Duodenal mucosa (tissue), 2 donors: ENCODE results near the gene SYNGR1.

Source experiments
- H3K27ac ChIP-seq: one replicate; pipeline ENCODE4 v1.7.0; 2013; ENCODE audit warnings: low read depth, low read length
- H3K27me3 ChIP-seq, 2 donors: one replicate each; pipeline ENCODE4 v1.7.0; 2013; ENCODE audit warnings: low read length in 2 of 2, control low read depth in 1 of 2; ENCODE audit not compliant: insufficient read depth in 2 of 2, control insufficient read depth in 1 of 2
- H3K36me3 ChIP-seq, 2 donors: one replicate each; pipeline ENCODE4 v1.7.0; 2013; ENCODE audit warnings: low read length in 2 of 2, control low read depth in 1 of 2; ENCODE audit not compliant: insufficient read depth in 2 of 2, control insufficient read depth in 1 of 2
- H3K4me1 ChIP-seq, 2 donors: one replicate each; pipeline ENCODE4 v1.7.0; 2013; ENCODE audit warnings: low read length in 2 of 2, control low read depth in 1 of 2; ENCODE audit not compliant: insufficient read depth in 2 of 2, control insufficient read depth in 1 of 2
- H3K4me3 ChIP-seq, 2 donors: one replicate each; pipeline ENCODE4 v1.7.0; 2013; ENCODE audit warnings: low read length in 2 of 2, low read depth in 1 of 2
- H3K9ac ChIP-seq, 2 donors: one replicate each; pipeline ENCODE4 v1.7.0; 2013; ENCODE audit warnings: low read length in 2 of 2, low read depth in 1 of 2
- H3K9me3 ChIP-seq, 2 donors: one replicate each; pipeline ENCODE4 v1.7.0; 2013; ENCODE audit warnings: low read length in 2 of 2, control low read depth in 1 of 2; ENCODE audit not compliant: control insufficient read depth in 1 of 2

SYNGR1 gene

DNA sequence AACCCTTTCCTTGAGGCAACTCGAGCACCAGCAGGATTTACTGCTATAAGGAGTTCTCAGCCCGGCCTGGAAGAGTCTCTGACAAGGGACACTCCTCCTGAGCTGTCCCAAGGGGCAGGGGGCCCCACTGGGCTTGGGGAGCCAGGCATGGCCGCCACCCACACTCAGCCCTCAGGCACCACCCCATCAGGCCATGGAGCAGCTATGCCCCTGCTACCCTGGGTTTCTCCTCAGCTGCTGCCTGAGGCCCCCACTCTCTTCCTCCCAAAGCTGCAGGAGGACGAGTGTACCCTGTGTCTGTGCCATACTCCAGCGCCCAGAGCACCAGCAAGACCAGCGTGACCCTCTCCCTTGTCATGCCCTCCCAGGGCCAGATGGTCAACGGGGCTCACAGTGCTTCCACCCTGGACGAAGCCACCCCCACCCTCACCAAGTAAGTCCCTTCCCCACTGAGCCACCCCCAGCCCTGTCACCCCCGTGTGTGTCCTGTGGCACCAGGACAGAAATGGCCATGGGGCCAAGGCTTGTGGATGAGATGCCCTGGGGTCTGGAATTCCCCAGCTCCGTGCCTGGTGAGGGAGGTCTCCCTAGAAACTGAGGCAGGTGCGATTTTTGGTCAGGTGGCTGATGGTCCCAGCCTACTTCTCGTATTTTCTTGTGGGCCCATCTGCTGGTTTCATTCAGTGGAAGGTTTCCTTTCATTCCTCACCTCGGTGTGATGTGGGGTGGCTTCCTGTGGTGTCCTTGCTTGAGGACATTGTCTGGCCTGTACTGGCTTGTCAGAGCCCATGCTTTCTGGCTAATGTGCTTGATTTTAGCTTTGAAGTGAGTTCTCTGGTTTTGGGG lies 78.2 kb downstream of the SYNGR1 start:
- peaks cover 38 to 73% of the 10 kb centered on the region in 2 donors for H3K36me3 ChIP-seq
- H3K4me3 ChIP-seq, result no peak overlapping the region
- H3K4me1 ChIP-seq, result peaks cover 14 to 18% of the 10 kb centered on the region in 2 donors
- no peak overlapping the region for H3K27ac ChIP-seq
- no peaks in the 10 kb centered on the region for H3K27me3 ChIP-seq
- no peak overlapping the region for H3K9ac ChIP-seq
- no peaks in the 10 kb centered on the region for H3K9me3 ChIP-seq

- no peaks in the 10 kb centered on the region for H3K27me3 ChIP-seq
- no peak overlapping the region for H3K4me3 ChIP-seq
- H3K9ac ChIP-seq, result no peak overlapping the region
- H3K9me3 ChIP-seq, result no peaks in the 10 kb centered on the region
- H3K27ac ChIP-seq, result no peak overlapping the region
- peaks cover 38 to 71% of the 10 kb centered on the region in 2 donors for H3K36me3 ChIP-seq
- H3K4me1 ChIP-seq, result peaks cover 14 to 18% of the 10 kb centered on the region in 2 donors
Observed at GRCh38 chr22:39428597-39429071, 78.8 kb downstream of the SYNGR1 start.

DNA sequence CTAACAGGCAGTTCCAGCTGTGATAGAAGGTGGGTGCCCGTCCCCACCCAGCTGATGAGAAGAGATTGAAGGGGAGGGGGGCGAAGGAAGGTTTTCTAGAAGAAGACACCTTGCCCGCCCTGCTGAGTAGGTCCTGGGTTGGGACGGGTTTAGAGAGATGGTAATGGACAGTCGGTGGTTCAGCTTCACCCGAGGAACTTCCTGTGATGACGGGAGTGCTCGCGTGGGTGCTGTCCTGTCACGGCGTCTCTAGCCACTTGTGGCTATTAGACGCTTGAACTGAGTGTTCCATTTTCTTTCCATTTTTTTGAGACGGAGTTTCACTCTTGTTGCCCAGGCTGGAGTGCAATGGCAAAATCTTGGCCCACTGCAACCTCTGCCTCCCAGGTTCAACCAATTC lies 79.4 kb downstream of the SYNGR1 start:
- Histone ChIP-seq H3K27ac (no peak overlapping the region), H3K9me3 (no peaks in the 10 kb centered on the region), H3K9ac (no peak overlapping the region), H3K4me3 (no peak overlapping the region), H3K27me3 (no peaks in the 10 kb centered on the region), H3K36me3 (peaks cover 38 to 70% of the 10 kb centered on the region in 2 donors), H3K4me1 (peaks cover 14 to 18% of the 10 kb centered on the region in 2 donors)

GRCh38 chr22:39429916-39430575 lies 80.3 kb downstream of the SYNGR1 start:
- no peak overlapping the region for H3K9ac ChIP-seq
- no peak overlapping the region for H3K4me3 ChIP-seq
- no peaks in the 10 kb centered on the region for H3K9me3 ChIP-seq
- H3K36me3 ChIP-seq, result peaks cover 38 to 63% of the 10 kb centered on the region in 2 donors
- peak overlapping the region; percentile 20 for H3K27ac ChIP-seq
- H3K4me1 ChIP-seq, result peaks cover 14 to 18% of the 10 kb centered on the region in 2 donors
- no peaks in the 10 kb centered on the region for H3K27me3 ChIP-seq

DNA sequence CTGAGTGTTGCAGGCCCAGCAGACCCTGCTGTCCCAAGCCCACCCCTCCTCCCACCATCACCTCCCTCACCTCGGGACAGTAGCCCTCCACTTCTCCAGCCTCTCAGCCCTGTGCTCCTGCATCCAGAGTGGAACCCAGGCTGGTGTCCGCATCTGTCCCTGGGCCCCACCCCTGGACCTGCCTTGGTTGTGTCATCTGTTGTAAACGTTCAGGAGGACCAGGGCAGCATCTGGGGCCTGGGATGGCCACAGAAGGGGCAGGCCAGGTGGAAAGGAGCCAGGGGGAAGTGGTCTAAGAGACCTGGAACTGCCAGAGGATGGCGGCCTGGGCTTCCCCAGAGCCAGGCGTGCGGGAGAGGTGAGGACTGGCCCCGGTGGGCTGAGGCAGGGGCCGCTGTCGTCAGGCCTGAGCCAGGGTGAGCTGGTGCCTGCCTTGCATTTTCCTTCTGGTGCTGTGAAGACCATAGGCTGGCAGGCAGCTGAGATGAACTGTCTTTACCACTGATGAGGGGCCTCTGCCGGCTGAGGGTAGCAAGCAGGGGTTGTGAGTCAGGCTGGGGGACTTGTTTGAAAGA lies 80.9 kb downstream of the SYNGR1 start:
- Histone ChIP-seq H3K36me3 (peaks cover 38 to 63% of the 10 kb centered on the region in 2 donors), H3K9ac (no peak overlapping the region)

DNA sequence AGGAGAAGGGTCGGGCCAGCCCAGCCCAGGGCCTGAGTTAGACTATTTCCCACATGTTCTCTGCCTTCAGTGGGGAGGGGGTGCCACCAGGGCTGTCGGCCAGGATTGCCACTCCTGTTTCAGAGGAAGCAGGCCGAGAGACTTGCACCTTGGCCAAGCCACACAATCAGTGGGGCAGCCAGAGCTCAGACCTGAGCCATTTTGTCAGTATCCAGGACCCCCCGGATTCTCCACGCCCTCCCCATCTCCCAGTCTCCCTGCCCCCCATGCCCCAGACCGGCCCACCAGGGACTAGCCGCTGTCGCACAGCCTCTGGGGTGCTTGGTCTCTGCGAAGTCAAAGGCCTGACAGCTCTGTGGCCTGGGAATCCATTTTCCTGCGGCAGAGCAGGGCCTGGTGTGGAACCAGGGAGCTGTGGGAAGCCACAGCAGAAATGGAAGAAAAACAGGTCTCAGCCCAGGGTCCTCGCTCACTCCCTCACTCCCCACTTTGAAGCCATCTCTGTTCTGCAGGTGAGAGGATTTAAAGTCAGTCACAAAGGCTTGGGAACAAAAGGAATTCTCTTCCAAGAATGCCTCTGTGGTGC lies 81.5 kb downstream of the SYNGR1 start:
- Histone ChIP-seq H3K27me3 (no peaks in the 10 kb centered on the region), H3K9ac (no peak overlapping the region), H3K27ac (peak overlapping the region; percentile 73), H3K9me3 (no peaks in the 10 kb centered on the region), H3K4me3 (no peak overlapping the region), H3K36me3 (peaks cover 34 to 59% of the 10 kb centered on the region in 2 donors), H3K4me1 (peaks cover 14 to 18% of the 10 kb centered on the region in 2 donors)

More for the DNA sequence above, 80.9 kb downstream of the SYNGR1 start:
- H3K27ac ChIP-seq, result peak overlapping the region; percentile 32
- H3K4me1 ChIP-seq, result peaks cover 14 to 18% of the 10 kb centered on the region in 2 donors
- no peak overlapping the region for H3K4me3 ChIP-seq
- H3K27me3 ChIP-seq, result no peaks in the 10 kb centered on the region
- H3K9me3 ChIP-seq, result no peaks in the 10 kb centered on the region

GRCh38 chr22:39431821-39432251 lies 82.0 kb downstream of the SYNGR1 start:
- H3K9me3 ChIP-seq, result no peaks in the 10 kb centered on the region
- peak overlapping the region; percentile 73 for H3K27ac ChIP-seq
- H3K9ac ChIP-seq, result no peak overlapping the region
- no peak overlapping the region for H3K4me3 ChIP-seq
- peaks cover 14 to 18% of the 10 kb centered on the region in 2 donors for H3K4me1 ChIP-seq
- H3K36me3 ChIP-seq, result peaks cover 29 to 54% of the 10 kb centered on the region in 2 donors
- no peaks in the 10 kb centered on the region for H3K27me3 ChIP-seq

GRCh38 chr22:39432361-39432811 lies 82.6 kb downstream of the SYNGR1 start:
- H3K9ac ChIP-seq, result no peak overlapping the region
- H3K36me3 ChIP-seq, result peaks cover 23 to 49% of the 10 kb centered on the region in 2 donors
- peak overlapping the region; percentile 73 for H3K27ac ChIP-seq
- no peaks in the 10 kb centered on the region for H3K27me3 ChIP-seq
- no peaks in the 10 kb centered on the region for H3K9me3 ChIP-seq
- no peak overlapping the region for H3K4me3 ChIP-seq
- H3K4me1 ChIP-seq, result peaks cover 14 to 22% of the 10 kb centered on the region in 2 donors

- H3K36me3 ChIP-seq, result peaks cover 13 to 36% of the 10 kb centered on the region in 2 donors
- H3K9me3 ChIP-seq, result no peaks in the 10 kb centered on the region
- H3K4me3 ChIP-seq, result no peak overlapping the region
- H3K4me1 ChIP-seq, result peaks cover 20 to 32% of the 10 kb centered on the region in 2 donors
- no peak overlapping the region for H3K9ac ChIP-seq
- H3K27ac ChIP-seq, result no peak overlapping the region
- H3K27me3 ChIP-seq, result no peaks in the 10 kb centered on the region
Observed at GRCh38 chr22:39433476-39434242, 83.9 kb downstream of the SYNGR1 start.
